H9 (cell line): ENCODE results near the gene PRKD3. TPM values are rescaled to one million over a fixed set of nuclear protein-coding genes. Genes with fewer than 3 reads are reported as not detected.

Source experiments
- DNase-seq: peaks from one replicate; pipeline ENCODE4 v3.0.0-alpha.2; 2017
- H2AFZ ChIP-seq: one replicate; pipeline ENCODE4 v1.6.1; 2013; ENCODE audit warnings: mild to moderate bottlenecking, low read length, control low read depth, moderate library complexity
- H2AK5ac ChIP-seq: 2 replicates; pipeline ENCODE4 v1.6.1; 2013; ENCODE audit warnings: low read length, control low read depth, mixed read lengths; ENCODE audit not compliant: insufficient read length
- H2BK120ac ChIP-seq: one replicate; pipeline ENCODE4 v1.6.1; 2013; ENCODE audit warnings: low read depth, mild to moderate bottlenecking, low read length, control low read depth, inconsistent platforms; ENCODE audit not compliant: poor library complexity, severe bottlenecking
- H2BK12ac ChIP-seq: 2 replicates; pipeline ENCODE4 v1.6.1; 2013; ENCODE audit warnings: low read length, control low read depth, mixed read lengths, low read depth; ENCODE audit not compliant: insufficient read length
- H2BK15ac ChIP-seq: 2 replicates; pipeline ENCODE4 v1.6.1; 2013; ENCODE audit warnings: low read depth, low read length, control low read depth
- H2BK20ac ChIP-seq: one replicate; pipeline ENCODE4 v1.6.1; 2013; ENCODE audit warnings: low read depth, mild to moderate bottlenecking, low read length, control low read depth, inconsistent platforms; ENCODE audit not compliant: poor library complexity, severe bottlenecking
- H2BK5ac ChIP-seq: 2 replicates; pipeline ENCODE4 v1.6.1; 2013; ENCODE audit warnings: low read length, control low read depth, mixed read lengths; ENCODE audit not compliant: insufficient read length
- H3K14ac ChIP-seq: 2 replicates; pipeline ENCODE4 v1.6.1; 2013; ENCODE audit warnings: low read length, control low read depth; ENCODE audit not compliant: insufficient read depth
- H3K18ac ChIP-seq: 2 replicates; pipeline ENCODE4 v1.6.1; 2013; ENCODE audit warnings: low read depth, mild to moderate bottlenecking, mixed read lengths, low read length, control low read depth; ENCODE audit not compliant: insufficient read length
- H3K23ac ChIP-seq: 2 replicates; pipeline ENCODE4 v1.6.1; 2013; ENCODE audit warnings: low read length, control low read depth, mixed read lengths, low read depth; ENCODE audit not compliant: insufficient read length
- H3K23me2 ChIP-seq: 2 replicates; pipeline ENCODE4 v1.6.1; 2013; ENCODE audit warnings: low read depth, mild to moderate bottlenecking, mixed read lengths, low read length, control low read depth; ENCODE audit not compliant: insufficient read length, poor library complexity, severe bottlenecking
- H3K27ac ChIP-seq: 2 replicates; pipeline ENCODE4 v1.5.1; 2013; ENCODE audit warnings: low read length, control low read depth, mixed read lengths, low read depth; ENCODE audit not compliant: insufficient read length
- H3K27me3 ChIP-seq: 2 replicates; pipeline ENCODE4 v1.6.1; 2013; ENCODE audit warnings: low read length, control low read depth, inconsistent platforms; ENCODE audit not compliant: insufficient read depth
- H3K4ac ChIP-seq: 2 replicates; pipeline ENCODE4 v1.6.1; 2013; ENCODE audit warnings: low read depth, mild to moderate bottlenecking, control low read depth, inconsistent platforms, low read length, moderate library complexity
- H3K4me1 ChIP-seq: 2 replicates; pipeline ENCODE4 v1.6.1; 2013; ENCODE audit warnings: low read length, control low read depth, inconsistent platforms; ENCODE audit not compliant: insufficient read depth
- H3K4me2 ChIP-seq: 2 replicates; pipeline ENCODE4 v1.6.1; 2013; ENCODE audit warnings: low read length, control low read depth, mixed read lengths; ENCODE audit not compliant: insufficient read length, insufficient read depth
- H3K56ac ChIP-seq: 2 replicates; pipeline ENCODE4 v1.6.1; 2013; ENCODE audit warnings: low read depth, mild to moderate bottlenecking, mixed read lengths, low read length, control low read depth; ENCODE audit not compliant: insufficient read length
- H3K79me1 ChIP-seq: 2 replicates; pipeline ENCODE4 v1.6.1; 2013; ENCODE audit warnings: low read depth, mild to moderate bottlenecking, moderate library complexity, low read length, control low read depth, inconsistent platforms; ENCODE audit not compliant: insufficient read depth, poor library complexity, severe bottlenecking
- H3K79me2 ChIP-seq: 2 replicates; pipeline ENCODE4 v1.6.1; 2013; ENCODE audit warnings: low read length, control low read depth, inconsistent platforms; ENCODE audit not compliant: insufficient read depth
- H3K9ac ChIP-seq: 2 replicates; pipeline ENCODE4 v1.6.1; 2013; ENCODE audit warnings: low read length, control low read depth, mixed read lengths; ENCODE audit not compliant: insufficient read length; ENCODE audit errors: extremely low read depth
- H3K9me3 ChIP-seq: one replicate; pipeline ENCODE4 v1.6.1; 2013; ENCODE audit warnings: low read depth, low read length, inconsistent platforms; ENCODE audit not compliant: control insufficient read depth
- H3T11ph ChIP-seq: one replicate; pipeline ENCODE4 v1.6.1; 2013; ENCODE audit warnings: mild to moderate bottlenecking, low read length, control low read depth, inconsistent platforms
- H4K20me1 ChIP-seq: one replicate; pipeline ENCODE4 v1.6.1; 2013; ENCODE audit not compliant: control insufficient read depth, insufficient read length, insufficient read depth
- H4K5ac ChIP-seq: 2 replicates; pipeline ENCODE4 v1.6.1; 2013; ENCODE audit warnings: low read depth, mild to moderate bottlenecking, mixed read lengths, low read length, control low read depth; ENCODE audit not compliant: insufficient read length
- H4K8ac ChIP-seq: replicated peaks from 2 replicates; pipeline ENCODE4 v1.6.1; 2013; ENCODE audit warnings: low read length, control low read depth, mixed read lengths, low read depth; ENCODE audit not compliant: insufficient read length
- H4K91ac ChIP-seq: 2 replicates; pipeline ENCODE4 v1.6.1; 2013; ENCODE audit warnings: low read depth, mild to moderate bottlenecking, moderate library complexity, mixed read lengths, low read length, control low read depth; ENCODE audit not compliant: insufficient read length
- H3K27ac Mint-ChIP-seq, 3 experiments: 2 replicates in 2 of 3; 3 replicates in 1 of 3; pipeline ENCODE4 v1.8.0; 2020 to 2021; ENCODE audit warnings: mixed read lengths in 3 of 3, mild to moderate bottlenecking in 1 of 3, moderate library complexity in 1 of 3
- H3K27me3 Mint-ChIP-seq: 2 replicates; pipeline ENCODE4 v1.8.0; 2021; ENCODE audit warnings: low read depth, mild to moderate bottlenecking, moderate library complexity, mixed read lengths
- H3K36me3 Mint-ChIP-seq, 3 experiments: 2 replicates in 2 of 3; 3 replicates in 1 of 3; pipeline ENCODE4 v1.8.0; 2020 to 2021; ENCODE audit warnings: low read depth in 3 of 3, mixed read lengths in 3 of 3; ENCODE audit not compliant: insufficient read depth in 1 of 3
- H3K4me1 Mint-ChIP-seq, 2 experiments: 2 replicates each; pipeline ENCODE4 v1.8.0; 2020; ENCODE audit warnings: mixed read lengths in 2 of 2
- H3K4me3 Mint-ChIP-seq, 2 experiments: 2 replicates in 1 of 2; 3 replicates in 1 of 2; pipeline ENCODE4 v1.8.0; 2020 to 2021; ENCODE audit warnings: mild to moderate bottlenecking in 2 of 2, mixed read lengths in 2 of 2, moderate library complexity in 1 of 2
- H3K9me3 Mint-ChIP-seq, 2 experiments: 2 replicates in 1 of 2; 3 replicates in 1 of 2; pipeline ENCODE4 v1.8.0; 2020; ENCODE audit warnings: mild to moderate bottlenecking in 2 of 2, mixed read lengths in 2 of 2, moderate library complexity in 1 of 2
- CTCF ChIP-seq: fragments of 200-600 bp; sonication (generic); conservative IDR thresholded peaks from 3 replicates; pipeline ENCODE4 v1.8.0; 2021; ENCODE audit warnings: antibody characterized with exemption, mild to moderate bottlenecking
- WGBS: extraction: QIAGEN DNeasy Blood & Tissue Kit; methylation state at CpG from one replicate; pipeline ENCODE4 v1.1.7; 2013; ENCODE audit warnings: missing lambda C conversion rate, low lambda C conversion rate, mixed read lengths; ENCODE audit not compliant: insufficient read length; ENCODE audit errors: extremely low coverage; 5-methylcytosine and 5-hydroxymethylcytosine counted together
- total RNA-seq: library from RNA; stranded (reverse); gene quantifications from 2 replicates; pipeline ENCODE4 v1.2.1, GENCODE V29; 2021

Gene PRKD3
- total RNA-seq, 1 experiment from 2014 or later = 63.3 TPM

DNA sequence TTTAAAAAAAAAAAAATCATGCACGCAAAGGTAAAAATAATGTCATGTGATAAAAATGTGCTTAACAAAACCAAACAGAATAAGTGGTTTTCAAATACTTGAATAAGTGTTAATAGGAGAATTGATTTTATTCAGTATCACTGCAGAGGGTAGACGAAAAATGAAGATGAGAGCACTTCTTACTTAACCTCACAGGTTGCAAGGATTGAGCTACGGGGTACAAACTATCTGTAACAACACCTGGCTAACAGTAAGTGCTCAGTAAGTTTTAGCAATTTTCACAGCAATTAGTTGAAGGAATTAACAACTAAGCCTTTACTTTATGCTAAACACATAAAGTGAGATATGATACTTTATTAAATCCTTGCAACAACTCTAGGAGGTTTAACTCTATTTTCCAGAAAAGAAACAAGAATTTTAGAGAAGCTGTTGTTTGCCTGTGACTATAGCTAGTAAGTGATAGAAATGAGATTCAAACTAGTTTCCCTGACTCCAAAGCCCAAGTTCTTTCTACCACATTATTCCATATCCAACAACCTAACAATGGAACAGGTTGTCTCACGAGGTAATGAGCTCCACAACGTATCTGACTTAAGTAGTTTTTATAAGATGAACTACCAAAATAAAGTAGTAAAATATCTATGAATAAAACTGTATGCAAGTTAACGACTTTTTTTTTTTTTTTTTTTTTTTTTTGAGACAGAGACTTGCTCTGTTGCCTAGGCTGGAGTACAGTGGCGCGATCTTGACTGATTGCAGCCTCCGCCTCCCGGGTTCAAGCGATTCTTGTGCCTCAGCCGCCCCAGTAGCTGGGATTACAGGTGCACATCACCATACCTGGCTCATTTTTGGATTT, 4.7 kb downstream of the PRKD3 start:
- Histone ChIP-seq H3K27me3 (no peaks in the 10 kb centered on the region), H2BK5ac (no peak overlapping the region), H3K9me3 (no peaks in the 10 kb centered on the region), H3T11ph (no peak overlapping the region), H3K4me1 (0 out of 2 replicates have a peak, but pooled peaks cover 5% of the 10 kb centered on the region), H4K20me1 (no peaks in the 10 kb centered on the region), H3K4ac (no peak overlapping the region), H4K91ac (no peak overlapping the region), H3K4me2 (no peak overlapping the region), H3K79me2 (peaks cover 7% of the 10 kb centered on the region; the same call in 1 of the 2 replicates), H3K79me1 (peaks cover 2% of the 10 kb centered on the region), H4K8ac (no peak overlapping the region), H2BK12ac (no peak overlapping the region), H3K9ac (no peak overlapping the region), H3K56ac (no peak overlapping the region), H2AFZ (no peak overlapping the region), H2AK5ac (no peak overlapping the region), H4K5ac (no peak overlapping the region), H2BK120ac (no peak overlapping the region), H3K27ac (no peak overlapping the region), H3K18ac (no peak overlapping the region), H2BK15ac (no peak overlapping the region), H3K23ac (no peak overlapping the region), H3K23me2 (peaks cover 2% of the 10 kb centered on the region), H2BK20ac (no peak overlapping the region), H3K14ac (no peak overlapping the region)
- H3K27me3 Mint-ChIP-seq = peaks cover 3% of the 10 kb centered on the region
- peaks cover 7 to 14% (median 13%) of the 10 kb centered on the region in 3 experiments; a peak in 5 of 7 replicates for H3K36me3 Mint-ChIP-seq
- no CpG with 5 or more reads among the region's 12 CpGs for WGBS
- DNase-seq = no peak
- no peak overlapping the region for H3K27ac Mint-ChIP-seq
- H3K9me3 Mint-ChIP-seq = no peaks in the 10 kb centered on the region
- no peak for TF ChIP-seq CTCF
- no peak overlapping the region for H3K4me3 Mint-ChIP-seq
- H3K4me1 Mint-ChIP-seq = peaks cover 54 to 58% of the 10 kb centered on the region in 2 experiments
